ENCODE data around the gene CCSER2.
"Not testable (repeated sequence)": the region's sequence is repeated elsewhere in the genome, so short reads cannot be mapped to it uniquely, and the experiment has no call there.

Gene CCSER2

GRCh38 chr10:84308481-84309304, 19.7 kb upstream of the CCSER2 start:
- peak; percentile 83 for DNase-seq (ENCODE audit: low read depth, low spot score)
- H3K4me3 ChIP-seq (ENCODE audit: low read length), result no peak overlapping the region

- DNase-seq (ENCODE audit: low read depth, low spot score), result no peak
- H3K4me3 ChIP-seq (ENCODE audit: low read length), result no peak overlapping the region
These were observed 17.9 kb upstream of the CCSER2 start for GRCh38 chr10:84310470-84310869.

GRCh38 chr10:84311576-84311975, 16.8 kb upstream of the CCSER2 start:
- DNase-seq (ENCODE audit: low read depth, low spot score), result no peak
- H3K4me3 ChIP-seq (ENCODE audit: low read length), result no peak overlapping the region

GRCh38 chr10:84312816-84313215, 15.6 kb upstream of the CCSER2 start:
- no peak for DNase-seq (ENCODE audit: low read depth, low spot score)
- no peak overlapping the region for H3K4me3 ChIP-seq (ENCODE audit: low read length)

- no peak for DNase-seq (ENCODE audit: low read depth, low spot score)
- H3K4me3 ChIP-seq (ENCODE audit: low read length), result no peak overlapping the region
These were observed 14.1 kb upstream of the CCSER2 start for GRCh38 chr10:84314275-84314674.

GRCh38 chr10:84317174-84317573, 11.2 kb upstream of the CCSER2 start:
- no peak overlapping the region for H3K4me3 ChIP-seq (ENCODE audit: low read length)
- no peak for DNase-seq (ENCODE audit: low read depth, low spot score)

GRCh38 chr10:84321902-84322301, 6.5 kb upstream of the CCSER2 start:
- no peak for DNase-seq (ENCODE audit: low read depth, low spot score)
- no peak overlapping the region for H3K4me3 ChIP-seq (ENCODE audit: low read length)

GRCh38 chr10:84323566-84323965, 4.8 kb upstream of the CCSER2 start:
- H3K4me3 ChIP-seq (ENCODE audit: low read length); DNase-seq (ENCODE audit: low read depth, low spot score): not testable (repeated sequence)

GRCh38 chr10:84326995-84327394, 1.4 kb upstream of the CCSER2 start:
- not testable (repeated sequence) for DNase-seq (ENCODE audit: low read depth, low spot score); H3K4me3 ChIP-seq (ENCODE audit: low read length)

- peak overlapping the region; percentile 55 for H3K4me3 ChIP-seq (ENCODE audit: low read length)
- peak; percentile 30 for DNase-seq (ENCODE audit: low read depth, low spot score)
These were observed 815 bp downstream of the CCSER2 start for GRCh38 chr10:84329196-84329611.

GRCh38 chr10:84329986-84330651, 1.7 kb downstream of the CCSER2 start:
- H3K4me3 ChIP-seq (ENCODE audit: low read length), result no peak overlapping the region
- DNase-seq (ENCODE audit: low read depth, low spot score), result no peak

GRCh38 chr10:84331091-84331490, 2.7 kb downstream of the CCSER2 start:
- H3K4me3 ChIP-seq (ENCODE audit: low read length), result no peak overlapping the region
- no peak for DNase-seq (ENCODE audit: low read depth, low spot score)

GRCh38 chr10:84333864-84334451, 5.6 kb downstream of the CCSER2 start:
- H3K4me3 ChIP-seq (ENCODE audit: low read length), result no peak overlapping the region
- peak; percentile 97 for DNase-seq (ENCODE audit: low read depth, low spot score)

GRCh38 chr10:84334811-84335210, 6.4 kb downstream of the CCSER2 start:
- DNase-seq (ENCODE audit: low read depth, low spot score), result no peak
- H3K4me3 ChIP-seq (ENCODE audit: low read length), result no peak overlapping the region

- no peak overlapping the region for H3K4me3 ChIP-seq (ENCODE audit: low read length)
- DNase-seq (ENCODE audit: low read depth, low spot score), result no peak
These were observed 7.1 kb downstream of the CCSER2 start for GRCh38 chr10:84335516-84335915.

GRCh38 chr10:84336406-84337090, 8.2 kb downstream of the CCSER2 start:
- H3K4me3 ChIP-seq (ENCODE audit: low read length), result no peak overlapping the region
- no peak for DNase-seq (ENCODE audit: low read depth, low spot score)

- DNase-seq (ENCODE audit: low read depth, low spot score), result no peak
- H3K4me3 ChIP-seq (ENCODE audit: low read length), result no peak overlapping the region
These were observed 8.8 kb downstream of the CCSER2 start for GRCh38 chr10:84337199-84337598.

- no peak for DNase-seq (ENCODE audit: low read depth, low spot score)
- no peak overlapping the region for H3K4me3 ChIP-seq (ENCODE audit: low read length)
These were observed 10.6 kb downstream of the CCSER2 start for GRCh38 chr10:84339025-84339424.

GRCh38 chr10:84340187-84340586, 11.8 kb downstream of the CCSER2 start:
- DNase-seq (ENCODE audit: low read depth, low spot score), result no peak

More at GRCh38 chr10:84340187-84340586, 11.8 kb downstream of the CCSER2 start:
- H3K4me3 ChIP-seq (ENCODE audit: low read length), result no peak overlapping the region
